Heart right ventricle (tissue), 16 donors: Measurements from ENCODE around the gene SND1. TPM values are rescaled to one million over a fixed set of nuclear protein-coding genes. Genes with fewer than 3 reads are reported as not detected.
A peak's percentile ranks its signal among the peaks of the same experiment; 100 is the strongest.

Experiments used
- ATAC-seq, 8 donors: fragments of 200-7000 bp; cut with Tn5 transposase; one replicate each; pipeline ENCODE4 v1.9.1; 2020; ENCODE audit warnings: mild to moderate bottlenecking in 8 of 8, moderate library complexity in 8 of 8, moderate number of reproducible peaks in 1 of 8
- DNase-seq, 2 donors: peaks; one replicate each; pipeline ENCODE4 v3.0.0-alpha.2; 2020
- H3K27ac ChIP-seq, 10 donors: fragments of 200-600 bp; sonication (generic) in 2 of 10; one replicate each; pipeline versions ENCODE4 v1.5.0 to v1.8.0; 2020 to 2022; ENCODE audit warnings: mild to moderate bottlenecking in 3 of 10
- H3K27me3 ChIP-seq, 7 donors: fragments of 200-600 bp; one replicate each; pipeline ENCODE4 v1.8.0; 2021 to 2022; ENCODE audit warnings: mild to moderate bottlenecking in 2 of 7
- H3K36me3 ChIP-seq, 9 donors: fragments of 200-600 bp; sonication (generic) in 1 of 9; one replicate each; pipeline versions ENCODE4 v1.5.0 to v1.8.0; 2020 to 2022; ENCODE audit warnings: mild to moderate bottlenecking in 2 of 9
- H3K4me1 ChIP-seq, 9 donors: fragments of 200-600 bp; sonication (generic) in 1 of 9; one replicate each; pipeline versions ENCODE4 v1.5.0 to v1.8.0; 2020 to 2022; ENCODE audit warnings: mild to moderate bottlenecking in 4 of 9
- H3K4me3 ChIP-seq, 10 donors: fragments of 200-600 bp; sonication (generic) in 2 of 10; one replicate each; pipeline versions ENCODE4 v1.5.0 to v1.8.0; 2020 to 2022; ENCODE audit warnings: mild to moderate bottlenecking in 7 of 10, moderate library complexity in 2 of 10
- H3K9me3 ChIP-seq, 11 donors: fragments of 200-600 bp in 10 of 11; sonication (generic) in 2 of 11; one replicate each; pipeline versions ENCODE4 v1.5.0 to v1.8.0; 2013 to 2022; ENCODE audit warnings: mild to moderate bottlenecking in 2 of 11, control low read depth in 1 of 11, moderate library complexity in 1 of 11
- WGBS, 2 donors: extraction: QIAGEN DNeasy Blood & Tissue Kit; methylation state at CpG; one replicate each; pipeline ENCODE4 v1.1.7; 2013; ENCODE audit warnings: inconsistent platforms in 1 of 2; 5-methylcytosine and 5-hydroxymethylcytosine counted together
- intact Hi-C, 10 donors: fragments of 100-400 bp; cut with DNase I; formaldehyde crosslinking; loops; one replicate each; pipeline versions ENCODE4 v1.11.1 to v1.14.2; 2022
- polyA plus RNA-seq, 2 donors: library from polyadenylated mRNA; stranded (reverse); fragments of 200-250 nt; gene quantifications; one replicate each; pipeline ENCODE4 v1.2.3, GENCODE V29; 2013
- total RNA-seq, 10 donors: library from RNA; stranded (reverse); fragmentation: NEBNext Ultra II Directional in 3 of 10; extraction: Animal tissue kit (Norgen Biotek cat#: 25700) in 3 of 10; gene quantifications; one replicate each; pipeline versions ENCODE4 v1.2.1 to v1.2.4, GENCODE V29; 2021 to 2023
- TF ChIP-seq, protein P1 (sequence below), 9 donors: fragments of 200-600 bp; sonication (generic) in 2 of 9; IDR thresholded peaks; one replicate each; pipeline versions ENCODE4 v1.5.0 to v1.8.0; 2021 to 2022; ENCODE audit warnings: antibody characterized with exemption in 9 of 9, mild to moderate bottlenecking in 5 of 9, moderate library complexity in 1 of 9
- donor health status: Arrhythmogenic right ventricular cardiomyopathy.
- donor health status: ischemic (EF 13 %, LVEDD 7.1; RV severe dilation, severe dysfunction).
- donor health status: healthy with polysubstance abuse.
- donor health status: DM: no; HTN: yes; CAD: no.
- donor health status: DM: no; HTN: no; CAD: no.
- donor health status: ischemic (EF 25% LVEDD 6.9; RV normal size, moderate dysfunction).
- donor health status: ischemic (EF 25% LVEDD 5.7; RV mildly dilated, moderate dysfunction).
- donor health status: healthy.
- donor health status: DM: yes; HTN: yes; CAD: no.
- donor health status: Ischemic cardiomyopathy.
- donor health status: ischemic (EF 35%, LVEDD 5.7; RV mildly dilated, moderate dysfunction).
- donor health status: nonischemic (EF 11% LVEDD 7.7; RV severe dilation, severe dysfunction).
- donor health status: DM: yes; HTN: yes; CAD: no.
- donor health status: PGD.
- donor health status: ischemic (EF 29% LVEDD 5.4; RV normal size, mild dysfunction).
- donor health status: nonischemic (EF 23%, LVEDD 6.1; RV moderate dilation, normal function).

SND1 gene
- total and polyA plus RNA-seq, 12 donors = 39.9 to 107 (median 80.8) TPM

- ATAC-seq = no peak
- H3K27me3 ChIP-seq = no peaks in the 10 kb centered on the region
- no peaks in the 10 kb centered on the region for H3K9me3 ChIP-seq
- 91 to 96% methylated on average over 2 of the region's 2 CpGs for WGBS, 2 donors
- intact Hi-C loops = loop anchor here in 1 of 10 donors (10.0 kb wide), 1 partner anchor 317 kb away; no protein-coding TSS in a partner anchor
- TF ChIP-seq, protein P1, sequence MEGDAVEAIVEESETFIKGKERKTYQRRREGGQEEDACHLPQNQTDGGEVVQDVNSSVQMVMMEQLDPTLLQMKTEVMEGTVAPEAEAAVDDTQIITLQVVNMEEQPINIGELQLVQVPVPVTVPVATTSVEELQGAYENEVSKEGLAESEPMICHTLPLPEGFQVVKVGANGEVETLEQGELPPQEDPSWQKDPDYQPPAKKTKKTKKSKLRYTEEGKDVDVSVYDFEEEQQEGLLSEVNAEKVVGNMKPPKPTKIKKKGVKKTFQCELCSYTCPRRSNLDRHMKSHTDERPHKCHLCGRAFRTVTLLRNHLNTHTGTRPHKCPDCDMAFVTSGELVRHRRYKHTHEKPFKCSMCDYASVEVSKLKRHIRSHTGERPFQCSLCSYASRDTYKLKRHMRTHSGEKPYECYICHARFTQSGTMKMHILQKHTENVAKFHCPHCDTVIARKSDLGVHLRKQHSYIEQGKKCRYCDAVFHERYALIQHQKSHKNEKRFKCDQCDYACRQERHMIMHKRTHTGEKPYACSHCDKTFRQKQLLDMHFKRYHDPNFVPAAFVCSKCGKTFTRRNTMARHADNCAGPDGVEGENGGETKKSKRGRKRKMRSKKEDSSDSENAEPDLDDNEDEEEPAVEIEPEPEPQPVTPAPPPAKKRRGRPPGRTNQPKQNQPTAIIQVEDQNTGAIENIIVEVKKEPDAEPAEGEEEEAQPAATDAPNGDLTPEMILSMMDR (IDR thresholded peaks at IDR 0.05) = no peak
- no peak overlapping the region for H3K4me3 ChIP-seq
- H3K27ac ChIP-seq = no peak overlapping the region
- peaks cover 0 to 32% (median 0%) of the 10 kb centered on the region in 9 donors for H3K36me3 ChIP-seq
- H3K4me1 ChIP-seq = peaks cover 2 to 51% (median 15%) of the 10 kb centered on the region in 9 donors
- no peak for DNase-seq
Measured at GRCh38 chr7:128021366-128021765, 369.4 kb downstream of the SND1 start.

DNA sequence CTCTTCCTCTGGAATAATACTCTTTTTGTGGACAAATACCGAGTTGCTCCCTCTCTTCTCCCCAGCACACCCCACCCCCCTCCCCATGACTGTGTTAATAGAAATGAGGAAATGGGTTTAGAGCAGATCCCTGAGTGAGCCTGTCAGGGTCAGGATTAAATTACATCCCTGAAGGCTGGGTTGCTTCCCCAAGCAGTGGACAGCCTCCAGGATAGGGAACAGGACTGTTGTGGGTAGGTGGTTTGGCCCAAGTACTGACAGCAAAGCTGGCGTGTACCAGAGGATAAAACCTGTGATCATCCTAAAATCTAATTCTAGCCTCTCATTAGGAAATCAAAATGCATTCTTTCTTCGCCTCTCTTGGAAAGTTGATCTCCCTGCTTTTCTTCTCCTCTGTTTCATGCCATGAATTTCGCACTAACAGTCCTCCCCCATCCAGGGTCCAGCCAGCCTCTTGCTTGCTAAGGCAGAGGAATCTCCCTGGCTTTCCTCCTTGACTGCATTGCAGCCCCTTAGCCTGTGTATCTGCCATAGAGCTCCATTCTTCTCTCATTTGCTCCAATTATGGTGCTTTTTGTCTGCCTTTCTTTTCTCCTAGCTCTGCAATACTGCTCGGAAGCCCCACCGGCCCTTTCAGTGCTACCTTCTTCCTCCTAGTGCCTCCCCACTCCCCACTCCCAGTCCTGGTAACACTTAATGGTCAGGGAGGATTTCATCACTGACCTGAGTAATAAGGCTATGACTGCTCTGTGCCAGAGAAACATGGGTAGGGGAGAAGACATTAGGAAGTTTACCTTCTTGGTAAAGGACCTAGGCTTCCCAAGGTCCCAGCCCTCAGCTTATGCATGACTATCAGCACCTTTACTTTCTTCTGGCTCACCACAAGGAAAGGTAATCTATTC lies 370.9 kb downstream of the SND1 start:
- peaks cover 3 to 54% (median 25%) of the 10 kb centered on the region in 9 donors for H3K4me1 ChIP-seq

DNA sequence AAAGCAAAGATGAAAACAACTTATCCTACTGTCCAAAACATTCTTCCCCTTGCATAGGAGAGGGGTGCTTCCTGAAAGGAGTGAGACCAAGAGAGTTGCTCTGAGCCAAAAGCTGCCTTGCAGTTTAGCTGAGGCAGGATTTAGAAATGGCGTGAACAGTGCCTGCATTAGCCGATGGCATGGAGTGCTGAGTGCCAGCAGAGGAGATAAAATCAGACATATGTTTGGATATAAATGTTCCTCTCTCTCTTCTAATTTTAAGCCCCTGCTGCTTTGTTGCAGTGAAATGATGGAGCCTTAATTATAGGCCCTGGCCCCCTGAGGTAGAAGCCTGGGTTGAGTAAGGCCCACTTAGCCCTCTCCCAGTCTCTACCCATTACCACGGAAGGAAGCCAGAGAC lies 372.2 kb downstream of the SND1 start:
- Histone ChIP-seq H3K4me1 (peaks cover 3 to 48% (median 25%) of the 10 kb centered on the region in 9 donors), H3K27me3 (no peaks in the 10 kb centered on the region), H3K9me3 (no peaks in the 10 kb centered on the region), H3K36me3 (peaks cover 0 to 23% (median 0%) of the 10 kb centered on the region in 9 donors), H3K4me3 (no peak overlapping the region), H3K27ac (no peak overlapping the region)
- DNase-seq = no peak
- WGBS, 2 donors = 89 to 97% methylated on average over 3 of the region's 3 CpGs
- TF ChIP-seq, protein P1 (IDR thresholded peaks at IDR 0.05) = no peak
- ATAC-seq = no peak
- intact Hi-C loops = loop anchor here in 1 of 10 donors (10.0 kb wide), 1 partner anchor 319 kb away; no protein-coding TSS in a partner anchor

More for the DNA sequence above, 370.9 kb downstream of the SND1 start:
- TF ChIP-seq, protein P1 (IDR thresholded peaks at IDR 0.05) = no peak
- intact Hi-C loops = loop anchor here in 1 of 10 donors (10.0 kb wide), 1 partner anchor 318 kb away; no protein-coding TSS in a partner anchor
- Histone ChIP-seq H3K36me3 (peaks cover 0 to 23% (median 0%) of the 10 kb centered on the region in 9 donors), H3K9me3 (no peaks in the 10 kb centered on the region), H3K27ac (no peak overlapping the region), H3K4me3 (no peak overlapping the region), H3K27me3 (no peaks in the 10 kb centered on the region)
- WGBS, 2 donors = 88 to 91% methylated on average over 6 of the region's 6 CpGs
- DNase-seq = no peak
- peak in 2 of 8 donors; percentile 32 to 58 for ATAC-seq

DNA sequence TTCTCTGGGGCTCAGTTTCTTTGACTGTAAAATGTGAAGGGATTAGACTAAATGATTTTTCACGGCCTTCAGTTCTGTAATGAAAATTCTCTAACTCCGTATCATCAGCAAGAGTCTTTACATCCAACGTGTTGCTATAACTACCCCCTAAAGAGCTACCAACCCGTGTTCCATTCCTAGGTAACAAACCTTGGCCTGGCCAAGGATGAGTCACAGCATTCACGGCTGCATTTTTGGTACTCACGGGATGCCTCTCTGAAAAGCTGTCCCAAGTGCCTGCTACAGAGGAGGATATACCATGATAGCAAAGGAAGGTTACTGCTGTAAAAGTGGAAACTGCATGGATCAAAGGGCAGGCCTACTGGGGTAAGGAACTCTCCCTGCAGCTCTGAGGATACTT lies 373.4 kb downstream of the SND1 start:
- Histone ChIP-seq H3K36me3 (peaks cover 0 to 17% (median 0%) of the 10 kb centered on the region in 9 donors), H3K27ac (no peak overlapping the region), H3K27me3 (no peaks in the 10 kb centered on the region), H3K9me3 (no peaks in the 10 kb centered on the region), H3K4me3 (no peak overlapping the region), H3K4me1 (peaks cover 3 to 55% (median 27%) of the 10 kb centered on the region in 9 donors)
- intact Hi-C loops = loop anchor here in 1 of 10 donors (10.0 kb wide), 1 partner anchor 321 kb away; no protein-coding TSS in a partner anchor
- DNase-seq = no peak
- no peak for ATAC-seq
- TF ChIP-seq, protein P1 (IDR thresholded peaks at IDR 0.05) = no peak
- 75 to 87% methylated on average over 6 of the region's 6 CpGs for WGBS, 2 donors
